Osteoblast (primary cell): ENCODE measurements around the gene APEH. TPM values are rescaled to one million over a fixed set of nuclear protein-coding genes. Genes with fewer than 3 reads are reported as not detected.

Experiments used
- DNase-seq: peaks from one replicate; pipeline ENCODE4 v3.0.0; 2011; ENCODE audit warnings: low spot score, mixed read lengths; ENCODE audit not compliant: insufficient read length; ENCODE audit errors: missing footprints
- H2AFZ ChIP-seq: 2 replicates; pipeline ENCODE4 v1.6.0; 2011; ENCODE audit warnings: mild to moderate bottlenecking, low read length
- H3K27ac ChIP-seq: 2 replicates; pipeline ENCODE4 v1.5.1; 2011; ENCODE audit warnings: mild to moderate bottlenecking, low read depth, low read length, moderate library complexity
- H3K27me3 ChIP-seq: 2 replicates; pipeline ENCODE4 v1.6.0; 2012; ENCODE audit warnings: mild to moderate bottlenecking, control low read depth, inconsistent platforms, low read length, moderate library complexity; ENCODE audit not compliant: insufficient read depth
- H3K36me3 ChIP-seq: 2 replicates; pipeline ENCODE4 v1.5.1; 2011; ENCODE audit warnings: mild to moderate bottlenecking, low read length, control low read depth, moderate library complexity; ENCODE audit not compliant: insufficient read depth
- H3K4me1 ChIP-seq: 2 replicates; pipeline ENCODE4 v1.5.1; 2011; ENCODE audit warnings: mild to moderate bottlenecking, low read length, control low read depth, moderate library complexity; ENCODE audit not compliant: insufficient read depth
- H3K4me2 ChIP-seq: 2 replicates; pipeline ENCODE4 v1.6.0; 2011; ENCODE audit warnings: mild to moderate bottlenecking, low read length; ENCODE audit not compliant: insufficient read depth
- H3K4me3 ChIP-seq: fragments of 200-600 bp; sonication (generic); 3 replicates; pipeline ENCODE4 v1.5.1; 2012; ENCODE audit warnings: mild to moderate bottlenecking, low read length, inconsistent platforms; ENCODE audit not compliant: insufficient read depth
- H3K79me2 ChIP-seq: 2 replicates; pipeline ENCODE4 v1.6.0; 2012; ENCODE audit warnings: mild to moderate bottlenecking, low read length, control low read depth, inconsistent platforms; ENCODE audit not compliant: insufficient read depth
- H3K9me3 ChIP-seq: 2 replicates; pipeline ENCODE4 v1.5.1; 2011; ENCODE audit warnings: low read depth, low read length, control low read depth
- H4K20me1 ChIP-seq: 2 replicates; pipeline ENCODE4 v1.6.0; 2012; ENCODE audit warnings: mild to moderate bottlenecking, low read length, control low read depth; ENCODE audit not compliant: insufficient read depth
- total RNA-seq: library from RNA; depleted of rRNA; stranded (reverse); fragments of >200 nt; gene quantifications from 2 replicates; pipeline ENCODE4 v1.2.3, GENCODE V29; 2012
- TF ChIP-seq, protein P1 (sequence below): IDR thresholded peaks from 2 replicates; pipeline ENCODE4 v1.5.1; 2011; ENCODE audit warnings: mild to moderate bottlenecking, low read depth, low read length, moderate library complexity; ENCODE audit errors: extremely low read depth

Gene APEH
- total RNA-seq, 1 donor, result 98.8 TPM

DNA sequence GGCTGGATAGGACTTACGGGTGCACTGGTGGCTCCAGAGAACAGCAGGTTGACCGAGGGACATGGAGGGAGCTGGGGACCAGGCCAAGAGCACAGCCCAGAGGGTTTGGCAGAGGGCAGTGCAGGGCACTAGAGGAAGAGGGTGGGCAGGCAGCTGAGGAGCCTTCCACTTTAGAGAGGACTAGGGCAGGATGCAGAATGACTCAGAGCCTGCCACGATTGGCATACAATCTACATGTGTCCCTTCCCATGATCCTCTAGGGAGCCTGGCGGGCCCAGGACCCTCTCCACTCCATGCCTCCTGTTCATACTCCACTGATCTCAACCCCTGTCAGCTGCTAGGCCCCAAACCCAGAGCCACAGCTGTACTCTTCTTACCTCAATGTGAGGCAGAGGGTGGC lies 14.4 kb upstream of the APEH start:
- DNase-seq, result no peak
- no peak overlapping the region for H3K4me3 ChIP-seq
- peaks cover 4% of the 10 kb centered on the region for H3K27me3 ChIP-seq
- H3K79me2 ChIP-seq, result no peaks in the 10 kb centered on the region
- TF ChIP-seq, protein P1, sequence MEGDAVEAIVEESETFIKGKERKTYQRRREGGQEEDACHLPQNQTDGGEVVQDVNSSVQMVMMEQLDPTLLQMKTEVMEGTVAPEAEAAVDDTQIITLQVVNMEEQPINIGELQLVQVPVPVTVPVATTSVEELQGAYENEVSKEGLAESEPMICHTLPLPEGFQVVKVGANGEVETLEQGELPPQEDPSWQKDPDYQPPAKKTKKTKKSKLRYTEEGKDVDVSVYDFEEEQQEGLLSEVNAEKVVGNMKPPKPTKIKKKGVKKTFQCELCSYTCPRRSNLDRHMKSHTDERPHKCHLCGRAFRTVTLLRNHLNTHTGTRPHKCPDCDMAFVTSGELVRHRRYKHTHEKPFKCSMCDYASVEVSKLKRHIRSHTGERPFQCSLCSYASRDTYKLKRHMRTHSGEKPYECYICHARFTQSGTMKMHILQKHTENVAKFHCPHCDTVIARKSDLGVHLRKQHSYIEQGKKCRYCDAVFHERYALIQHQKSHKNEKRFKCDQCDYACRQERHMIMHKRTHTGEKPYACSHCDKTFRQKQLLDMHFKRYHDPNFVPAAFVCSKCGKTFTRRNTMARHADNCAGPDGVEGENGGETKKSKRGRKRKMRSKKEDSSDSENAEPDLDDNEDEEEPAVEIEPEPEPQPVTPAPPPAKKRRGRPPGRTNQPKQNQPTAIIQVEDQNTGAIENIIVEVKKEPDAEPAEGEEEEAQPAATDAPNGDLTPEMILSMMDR, result no peak
- no peak overlapping the region for H3K4me2 ChIP-seq
- H3K9me3 ChIP-seq, result no peaks in the 10 kb centered on the region
- no peaks in the 10 kb centered on the region for H4K20me1 ChIP-seq
- H3K27ac ChIP-seq, result no peak overlapping the region
- H3K4me1 ChIP-seq, result no peaks in the 10 kb centered on the region
- H2AFZ ChIP-seq, result no peak overlapping the region
- H3K36me3 ChIP-seq, result no peaks in the 10 kb centered on the region

DNA sequence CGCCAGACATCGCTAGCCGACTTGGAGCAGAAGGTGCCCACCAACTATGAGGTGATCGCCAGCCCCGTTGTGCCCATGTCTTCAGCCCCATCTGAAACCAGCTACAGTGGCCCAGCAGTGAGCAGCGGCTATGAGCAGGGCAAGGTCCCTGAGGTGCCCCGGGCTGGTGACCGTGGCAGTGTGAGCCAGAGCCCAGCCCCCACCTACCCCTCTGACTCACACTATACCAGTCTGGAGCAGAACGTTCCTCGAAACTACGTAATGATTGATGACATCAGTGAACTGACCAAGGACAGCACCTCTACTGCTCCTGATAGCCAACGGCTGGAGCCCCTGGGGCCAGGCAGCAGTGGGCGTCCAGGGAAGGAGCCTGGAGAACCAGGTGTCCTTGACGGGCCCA lies 12.9 kb upstream of the APEH start:
- Histone ChIP-seq H3K4me1 (no peaks in the 10 kb centered on the region), H3K4me2 (no peak overlapping the region), H3K79me2 (no peaks in the 10 kb centered on the region), H2AFZ (no peak overlapping the region), H3K9me3 (no peaks in the 10 kb centered on the region), H3K27me3 (peaks cover 4% of the 10 kb centered on the region), H3K36me3 (no peaks in the 10 kb centered on the region), H4K20me1 (no peaks in the 10 kb centered on the region), H3K4me3 (no peak overlapping the region), H3K27ac (no peak overlapping the region)
- TF ChIP-seq, protein P1, result no peak
- no peak for DNase-seq

DNA sequence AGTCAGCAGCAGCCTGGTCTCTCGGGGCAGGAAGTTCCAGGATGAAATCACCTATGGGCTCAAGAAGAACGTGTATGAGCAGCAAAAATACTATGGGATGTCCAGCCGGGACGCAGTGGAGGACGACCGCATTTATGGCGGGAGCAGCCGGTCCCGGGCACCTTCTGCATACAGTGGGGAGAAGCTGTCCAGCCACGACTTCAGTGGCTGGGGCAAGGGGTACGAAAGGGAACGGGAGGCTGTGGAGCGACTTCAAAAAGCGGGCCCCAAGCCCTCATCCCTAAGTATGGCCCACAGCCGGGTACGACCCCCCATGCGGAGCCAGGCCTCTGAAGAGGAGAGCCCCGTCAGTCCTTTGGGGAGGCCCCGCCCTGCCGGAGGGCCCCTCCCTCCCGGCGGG lies 12.1 kb upstream of the APEH start:
- Histone ChIP-seq H3K36me3 (no peaks in the 10 kb centered on the region), H3K4me2 (no peak overlapping the region), H3K4me1 (no peaks in the 10 kb centered on the region), H3K27ac (no peak overlapping the region), H3K9me3 (no peaks in the 10 kb centered on the region), H3K4me3 (no peak overlapping the region), H3K79me2 (no peaks in the 10 kb centered on the region), H4K20me1 (no peaks in the 10 kb centered on the region), H2AFZ (no peak overlapping the region), H3K27me3 (no peaks in the 10 kb centered on the region)
- TF ChIP-seq, protein P1, result no peak
- no peak for DNase-seq

DNA sequence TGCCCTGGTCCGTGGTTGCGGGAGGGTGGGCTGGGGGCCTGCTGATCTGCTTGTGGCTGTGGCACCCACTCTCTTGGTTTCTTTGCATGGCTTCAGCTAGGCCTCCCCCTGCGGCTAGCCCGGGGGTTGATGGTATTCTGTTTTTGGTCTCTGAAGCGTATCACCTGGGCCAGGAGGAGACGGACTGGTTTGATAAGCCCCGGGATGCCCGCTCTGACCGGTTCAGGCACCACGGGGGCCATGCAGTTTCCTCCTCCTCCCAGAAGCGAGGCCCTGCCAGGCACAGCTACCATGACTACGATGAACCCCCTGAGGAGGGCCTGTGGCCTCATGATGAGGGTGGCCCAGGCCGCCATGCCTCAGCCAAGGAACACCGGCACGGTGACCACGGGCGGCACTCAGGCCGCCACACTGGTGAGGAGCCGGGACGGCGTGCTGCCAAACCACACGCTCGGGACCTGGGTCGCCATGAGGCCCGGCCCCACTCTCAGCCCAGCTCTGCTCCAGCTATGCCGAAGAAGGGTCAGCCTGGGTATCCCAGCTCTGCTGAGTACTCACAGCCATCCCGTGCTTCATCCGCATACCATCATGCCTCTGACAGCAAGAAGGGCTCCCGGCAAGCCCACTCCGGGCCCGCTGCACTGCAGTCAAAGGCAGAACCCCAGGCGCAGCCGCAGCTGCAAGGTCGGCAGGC lies 11.3 kb upstream of the APEH start:
- Histone ChIP-seq H4K20me1 (no peaks in the 10 kb centered on the region), H3K4me2 (no peak overlapping the region), H3K4me3 (no peak overlapping the region), H3K4me1 (no peaks in the 10 kb centered on the region), H3K79me2 (no peaks in the 10 kb centered on the region), H3K9me3 (no peaks in the 10 kb centered on the region), H3K27ac (no peak overlapping the region), H3K27me3 (peaks cover 3% of the 10 kb centered on the region), H2AFZ (no peak overlapping the region), H3K36me3 (no peaks in the 10 kb centered on the region)
- TF ChIP-seq, protein P1, result no peak
- no peak for DNase-seq
